ENCODE data around the gene LSM11.

The LSM11 gene

DNA sequence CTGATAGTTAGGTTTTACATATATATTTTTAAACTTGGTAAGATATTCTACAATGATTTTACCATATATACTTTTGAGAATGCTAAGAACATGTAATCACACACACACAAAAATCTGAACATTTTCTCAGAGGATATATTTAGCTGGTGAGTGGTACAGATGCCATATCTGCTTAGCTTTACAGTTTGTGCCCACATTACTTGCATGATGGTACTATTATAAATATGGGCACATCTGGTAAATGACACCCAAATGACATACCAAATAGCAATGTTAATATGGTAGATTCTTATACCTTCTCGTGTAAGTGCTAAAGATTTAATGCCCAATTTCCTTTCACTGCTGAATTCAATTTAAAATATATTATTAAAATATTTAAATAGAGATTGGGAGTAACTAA lies 56.6 kb downstream of the LSM11 start:
- Histone ChIP-seq H3K27ac (ENCODE audit: low read depth in 2 of 2, low read length in 2 of 2) (no peak overlapping the region), H3K4me1 (ENCODE audit: control insufficient read depth in 2 of 2, insufficient read depth in 2 of 2, low read length in 2 of 2) (no peaks in the 10 kb centered on the region), H3K4me3 (ENCODE audit: low read length in 2 of 2) (no peak overlapping the region), H3K9me3 (ENCODE audit: control insufficient read depth in 2 of 2, low read length in 2 of 2) (no peaks in the 10 kb centered on the region), H3K9ac (ENCODE audit: low read depth in 1 of 2, low read length in 2 of 2) (no peak overlapping the region), H3K36me3 (ENCODE audit: control insufficient read depth in 2 of 2, insufficient read depth in 2 of 2, low read length in 2 of 2) (peaks cover 18 to 26% of the 10 kb centered on the region in 2 donors), H3K27me3 (ENCODE audit: control insufficient read depth in 2 of 2, insufficient read depth in 2 of 2, low read length in 2 of 2) (no peaks in the 10 kb centered on the region)

DNA sequence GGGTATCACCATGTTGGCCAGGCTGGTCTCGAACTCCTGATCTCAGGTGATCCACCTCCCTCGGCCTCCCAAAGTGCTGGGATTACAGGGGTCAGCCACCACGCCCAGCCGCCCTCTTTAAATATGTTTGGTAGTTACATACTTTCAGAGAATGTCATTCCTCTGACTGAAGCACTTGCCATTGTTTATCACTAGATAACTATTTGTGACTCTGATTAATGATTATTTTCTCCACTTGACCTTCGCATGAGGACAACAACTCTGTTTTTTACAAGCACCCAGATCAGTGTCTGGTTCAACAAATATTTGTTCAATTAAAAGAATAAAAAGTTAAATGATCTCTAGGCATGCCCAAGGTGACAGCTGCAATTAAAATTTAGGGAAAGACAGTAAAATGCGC lies 59.2 kb downstream of the LSM11 start:
- H3K27me3 ChIP-seq (ENCODE audit: control insufficient read depth in 2 of 2, insufficient read depth in 2 of 2, low read length in 2 of 2), result no peaks in the 10 kb centered on the region
- peaks cover 29 to 33% of the 10 kb centered on the region in 2 donors for H3K36me3 ChIP-seq (ENCODE audit: control insufficient read depth in 2 of 2, insufficient read depth in 2 of 2, low read length in 2 of 2)
- no peak overlapping the region for H3K27ac ChIP-seq (ENCODE audit: low read depth in 2 of 2, low read length in 2 of 2)
- H3K4me3 ChIP-seq (ENCODE audit: low read length in 2 of 2), result no peak overlapping the region
- H3K4me1 ChIP-seq (ENCODE audit: control insufficient read depth in 2 of 2, insufficient read depth in 2 of 2, low read length in 2 of 2), result no peaks in the 10 kb centered on the region
- no peaks in the 10 kb centered on the region for H3K9me3 ChIP-seq (ENCODE audit: control insufficient read depth in 2 of 2, low read length in 2 of 2)
- H3K9ac ChIP-seq (ENCODE audit: low read depth in 1 of 2, low read length in 2 of 2), result no peak overlapping the region

GRCh38 chr5:157808043-157808442 lies 64.5 kb downstream of the LSM11 start:
- Histone ChIP-seq H3K27me3 (ENCODE audit: control insufficient read depth in 2 of 2, insufficient read depth in 2 of 2, low read length in 2 of 2) (no peaks in the 10 kb centered on the region), H3K36me3 (ENCODE audit: control insufficient read depth in 2 of 2, insufficient read depth in 2 of 2, low read length in 2 of 2) (peaks cover 50 to 51% of the 10 kb centered on the region in 2 donors), H3K9ac (ENCODE audit: low read depth in 1 of 2, low read length in 2 of 2) (no peak overlapping the region)

More at GRCh38 chr5:157808043-157808442, 64.5 kb downstream of the LSM11 start:
- H3K9me3 ChIP-seq (ENCODE audit: control insufficient read depth in 2 of 2, low read length in 2 of 2), result no peaks in the 10 kb centered on the region
- H3K4me1 ChIP-seq (ENCODE audit: control insufficient read depth in 2 of 2, insufficient read depth in 2 of 2, low read length in 2 of 2), result no peaks in the 10 kb centered on the region
- no peak overlapping the region for H3K4me3 ChIP-seq (ENCODE audit: low read length in 2 of 2)
- no peak overlapping the region for H3K27ac ChIP-seq (ENCODE audit: low read depth in 2 of 2, low read length in 2 of 2)

Measured in mucosa of rectum (tissue), 2 donors.